H7 (cell line): Measurements from ENCODE around the gene THUMPD1. TPM values are rescaled to one million over a fixed set of nuclear protein-coding genes. Genes with fewer than 3 reads are reported as not detected.
A peak's percentile ranks its signal among the peaks of the same experiment; 100 is the strongest.
"Not testable (repeated sequence)": the region's sequence is repeated elsewhere in the genome, so short reads cannot be mapped to it uniquely, and the experiment has no call there.

Experiments
- DNase-seq: peaks from one replicate; pipeline ENCODE4 v3.0.0; 2012
- H3K27me3 ChIP-seq: 2 replicates; pipeline ENCODE4 v1.6.0; 2011; ENCODE audit warnings: mild to moderate bottlenecking, low read length; ENCODE audit not compliant: control insufficient read depth, insufficient read depth
- H3K36me3 ChIP-seq: replicated peaks from 2 replicates; pipeline ENCODE4 v1.5.1; 2011; ENCODE audit warnings: low read length; ENCODE audit not compliant: control insufficient read depth, insufficient read depth
- H3K4me3 ChIP-seq: 2 replicates; pipeline ENCODE4 v1.5.1; 2011; ENCODE audit warnings: low read depth, mild to moderate bottlenecking, control low read depth, low read length, moderate library complexity; ENCODE audit not compliant: insufficient read depth
- total RNA-seq: library from RNA; depleted of rRNA; stranded (reverse); fragments of >200 nt; shearing (Covaris generic); gene quantifications from 2 replicates; pipeline ENCODE4 v1.2.3, GENCODE V29; 2014; rRNA removed

The THUMPD1 gene, protein sequence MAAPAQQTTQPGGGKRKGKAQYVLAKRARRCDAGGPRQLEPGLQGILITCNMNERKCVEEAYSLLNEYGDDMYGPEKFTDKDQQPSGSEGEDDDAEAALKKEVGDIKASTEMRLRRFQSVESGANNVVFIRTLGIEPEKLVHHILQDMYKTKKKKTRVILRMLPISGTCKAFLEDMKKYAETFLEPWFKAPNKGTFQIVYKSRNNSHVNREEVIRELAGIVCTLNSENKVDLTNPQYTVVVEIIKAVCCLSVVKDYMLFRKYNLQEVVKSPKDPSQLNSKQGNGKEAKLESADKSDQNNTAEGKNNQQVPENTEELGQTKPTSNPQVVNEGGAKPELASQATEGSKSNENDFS
- total RNA-seq, result 62.0 and 62.2 TPM in 2 replicates

DNA sequence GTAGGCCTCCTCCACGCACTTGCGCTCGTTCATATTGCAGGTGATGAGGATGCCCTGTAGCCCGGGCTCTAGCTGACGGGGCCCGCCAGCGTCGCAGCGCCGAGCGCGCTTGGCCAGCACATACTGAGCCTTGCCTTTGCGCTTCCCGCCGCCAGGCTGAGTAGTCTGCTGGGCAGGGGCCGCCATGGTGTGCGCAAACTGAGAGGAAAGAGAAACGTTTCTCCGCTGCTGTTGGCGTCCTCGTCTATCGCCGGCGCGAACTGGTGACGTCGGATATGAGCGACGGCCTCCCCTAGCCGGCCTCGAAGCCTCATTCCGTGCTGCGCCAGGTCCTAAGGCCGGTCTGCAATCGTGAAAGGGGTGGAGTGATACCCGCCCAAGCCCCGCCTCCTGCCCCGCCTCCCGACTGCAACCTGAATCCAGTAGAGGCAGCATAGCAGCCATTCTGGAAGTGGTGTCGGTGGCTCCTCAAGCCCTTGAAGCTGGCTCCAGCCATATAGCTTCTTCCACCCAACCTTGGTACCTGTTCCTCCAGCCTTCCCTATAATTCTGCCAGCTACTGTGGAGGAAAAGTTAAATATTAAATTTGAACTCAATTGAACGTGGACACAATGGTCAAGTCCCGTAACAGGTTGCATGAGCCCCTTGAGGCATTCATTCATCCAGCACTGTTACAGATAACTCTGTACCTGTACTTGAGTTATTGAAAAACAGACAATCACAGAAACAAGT is at the start of gene THUMPD1:
Gene THUMPD1 (minus strand): TSS at position 265 of the 732 bp plus-strand sequence. CDS start 79 bp downstream, at position 186.
- H3K4me3 ChIP-seq, result peak within 1 kb of the TSS; percentile 100
- H3K36me3 ChIP-seq, result peaks cover 12% of the 10 kb centered on the region
- H3K27me3 ChIP-seq, result no peaks in the 10 kb centered on the region
- peak; percentile 95 for DNase-seq

DNA sequence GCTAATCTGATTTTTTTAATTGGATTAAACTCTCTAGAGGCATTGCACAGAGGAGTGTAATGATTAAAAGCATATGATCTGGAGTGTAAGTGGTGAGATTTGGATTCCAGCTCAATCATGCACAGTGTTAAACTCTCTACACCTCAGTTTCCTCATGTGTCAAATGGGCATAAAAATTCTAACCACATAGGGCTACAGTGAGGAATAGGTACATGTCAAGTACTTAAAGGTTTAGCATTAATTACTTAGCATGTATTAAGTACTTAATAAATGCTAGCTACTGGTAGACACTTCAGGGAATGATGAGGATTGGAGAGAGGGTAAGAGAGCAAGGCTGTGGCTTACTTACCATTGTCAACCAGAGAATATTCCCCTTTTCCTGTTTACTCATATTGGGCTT is 47.5 kb upstream of the THUMPD1 start:
- Histone ChIP-seq H3K27me3 (no peaks in the 10 kb centered on the region), H3K4me3 (no peak overlapping the region), H3K36me3 (no peaks in the 10 kb centered on the region)
- no peak for DNase-seq

DNA sequence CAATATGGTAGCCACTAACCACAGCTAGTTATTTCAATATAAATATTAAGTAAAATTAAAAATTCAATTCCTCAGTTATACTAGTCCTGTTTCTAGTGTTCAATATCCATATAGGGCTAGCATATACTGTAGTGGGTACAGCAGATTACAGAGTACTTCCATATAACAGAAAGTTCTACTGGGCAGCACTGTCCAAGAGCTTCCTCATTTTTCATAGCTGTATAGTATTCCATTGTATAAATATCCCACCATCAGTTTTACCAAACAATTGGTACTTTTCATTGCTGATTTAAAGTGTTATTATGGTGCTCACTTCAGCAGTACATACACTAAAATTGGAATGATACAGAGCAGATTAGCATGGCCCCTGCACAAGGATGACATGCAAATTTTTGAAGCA is 42.6 kb upstream of the THUMPD1 start:
- H3K27me3 ChIP-seq, result no peaks in the 10 kb centered on the region
- no peak overlapping the region for H3K4me3 ChIP-seq
- H3K36me3 ChIP-seq, result no peaks in the 10 kb centered on the region
- DNase-seq, result no peak

DNA sequence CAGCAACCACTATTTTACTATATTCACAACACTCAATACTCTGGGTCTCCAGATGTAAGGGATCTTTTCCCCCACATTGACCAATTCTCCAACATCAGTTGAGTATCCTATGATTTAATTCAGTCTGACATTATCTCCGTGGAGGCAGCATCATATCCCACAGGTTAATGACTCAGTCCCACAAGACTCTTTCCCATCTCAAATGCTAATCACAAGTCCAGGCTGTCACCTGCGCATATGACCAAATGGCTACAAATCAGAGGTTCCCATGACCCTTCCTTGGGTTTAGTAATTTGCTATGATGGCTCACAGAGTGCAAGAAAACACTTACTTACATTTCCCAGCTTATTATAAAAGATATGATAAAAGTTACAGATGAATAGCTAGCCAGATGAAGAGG is 40.9 kb upstream of the THUMPD1 start:
- H3K36me3 ChIP-seq, result no peaks in the 10 kb centered on the region
- no peaks in the 10 kb centered on the region for H3K27me3 ChIP-seq
- DNase-seq, result no peak
- H3K4me3 ChIP-seq, result no peak overlapping the region

DNA sequence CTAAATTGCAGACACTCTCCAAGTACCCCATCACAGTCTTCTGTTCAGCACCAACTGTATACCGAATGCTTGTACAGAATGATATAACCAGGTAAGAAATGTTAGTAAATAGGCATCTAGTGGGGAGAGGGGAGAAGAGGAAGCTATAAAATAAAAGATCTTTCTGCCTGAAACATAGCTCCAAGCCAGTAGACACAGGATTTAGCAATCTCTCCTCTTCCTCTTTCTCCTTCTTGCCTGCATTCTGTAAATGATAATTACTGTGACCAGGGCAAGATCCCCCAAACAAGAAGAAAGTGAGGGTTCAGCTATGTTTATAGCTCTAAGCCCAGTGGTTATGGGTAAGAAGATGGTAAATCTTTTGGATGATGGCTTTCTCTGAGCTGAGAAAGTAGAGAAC is 40.1 kb upstream of the THUMPD1 start:
- Histone ChIP-seq H3K36me3 (no peaks in the 10 kb centered on the region), H3K4me3 (no peak overlapping the region)

DNA sequence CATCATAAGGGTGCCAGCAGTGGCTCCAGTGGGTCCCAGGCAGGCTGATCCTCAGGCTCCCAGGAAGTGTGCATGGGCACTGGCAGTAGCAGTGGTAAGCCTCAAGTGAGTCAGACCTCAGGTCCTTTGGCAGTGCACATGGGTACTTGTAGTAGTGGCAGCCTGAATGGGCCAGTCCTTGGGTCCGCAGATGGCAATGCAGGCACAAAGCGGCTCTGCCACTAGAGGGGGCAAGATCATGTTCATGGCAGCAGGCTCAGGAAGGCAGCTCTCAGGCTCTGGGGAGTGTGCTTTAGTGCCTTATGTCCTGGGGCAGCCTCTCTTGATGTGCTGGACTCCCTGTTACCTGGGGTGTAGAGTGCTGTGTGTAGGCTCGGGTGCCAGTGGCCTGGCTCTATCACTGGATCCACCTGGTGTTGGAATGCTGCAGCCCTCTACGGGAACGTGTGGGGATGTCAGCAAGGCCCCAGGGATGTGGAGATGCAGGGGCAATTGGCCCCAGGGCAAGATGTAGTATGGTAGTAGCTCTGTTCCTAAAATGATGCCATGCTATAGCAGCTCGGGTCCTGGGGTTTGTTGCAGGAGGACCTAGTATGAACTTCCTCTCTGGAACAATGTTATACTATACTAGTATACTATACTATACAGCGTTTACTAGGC is 33.2 kb upstream of the THUMPD1 start:
- DNase-seq, result peak; percentile 59
- Histone ChIP-seq H3K36me3 (no peaks in the 10 kb centered on the region), H3K4me3 (no peak overlapping the region), H3K27me3 (no peaks in the 10 kb centered on the region)

More for the DNA sequence above, 40.1 kb upstream of the THUMPD1 start:
- no peaks in the 10 kb centered on the region for H3K27me3 ChIP-seq
- no peak for DNase-seq

DNA sequence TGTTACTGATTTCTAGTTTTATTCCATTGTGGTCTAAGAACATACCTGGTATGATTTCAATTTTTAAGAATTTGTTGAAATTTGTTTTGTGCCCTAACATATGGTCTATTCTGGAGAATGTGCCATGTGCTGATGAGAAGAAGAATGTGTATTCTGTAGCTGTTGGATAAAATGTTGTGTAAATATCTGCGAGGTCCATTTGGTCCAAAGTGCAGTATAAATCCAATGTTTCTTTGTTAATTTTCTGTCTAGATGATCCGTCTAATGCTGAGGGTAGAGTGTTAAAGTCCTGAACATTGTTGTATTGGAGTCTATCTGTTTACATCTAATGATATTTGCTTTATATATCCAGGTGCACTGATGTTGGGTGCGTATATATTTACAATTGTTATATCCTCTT is 32.1 kb upstream of the THUMPD1 start:
- DNase-seq, result no peak

DNA sequence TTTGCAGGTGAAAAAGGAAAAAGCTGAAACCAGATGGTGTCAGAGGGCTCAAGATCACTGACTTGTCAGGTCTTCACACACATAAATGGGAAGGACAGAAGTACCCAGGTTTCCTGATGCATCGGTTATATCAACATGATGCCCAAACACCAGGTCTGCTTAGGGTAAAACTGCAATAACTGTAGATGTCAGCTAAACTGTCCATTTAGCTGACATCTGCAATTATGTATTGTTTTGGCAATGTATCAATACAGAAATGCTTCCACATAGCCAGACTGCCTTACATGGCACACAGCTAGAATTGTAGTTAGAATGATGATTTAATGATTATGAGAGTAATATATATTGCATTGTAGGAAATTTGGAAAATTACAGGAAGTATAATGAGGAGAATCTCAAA is 27.2 kb upstream of the THUMPD1 start:
- H3K4me3 ChIP-seq, result no peak overlapping the region
- H3K36me3 ChIP-seq, result no peaks in the 10 kb centered on the region
- no peaks in the 10 kb centered on the region for H3K27me3 ChIP-seq
- DNase-seq, result no peak

More for the DNA sequence above, 32.1 kb upstream of the THUMPD1 start:
- Histone ChIP-seq H3K36me3 (no peaks in the 10 kb centered on the region), H3K4me3 (no peak overlapping the region), H3K27me3 (no peaks in the 10 kb centered on the region)

DNA sequence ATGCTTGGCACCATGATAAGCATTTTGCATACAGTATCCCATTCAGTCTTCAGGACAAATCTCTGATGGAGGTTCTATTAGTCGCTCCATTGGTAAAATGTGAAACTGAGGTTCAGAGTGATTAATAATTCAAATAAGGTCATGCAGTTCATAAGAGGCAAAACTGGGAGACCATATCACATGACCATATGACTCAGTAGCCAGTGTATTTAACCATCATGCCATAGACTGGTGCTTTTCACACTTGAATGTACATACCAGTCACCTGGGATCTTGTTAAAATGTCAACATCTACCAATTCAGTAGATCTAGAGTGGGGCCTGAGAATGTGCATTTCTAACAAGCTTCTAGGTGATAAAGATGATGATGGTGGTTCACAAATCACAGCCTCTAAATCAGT is 26.5 kb upstream of the THUMPD1 start:
- Histone ChIP-seq H3K27me3 (no peaks in the 10 kb centered on the region), H3K4me3 (no peak overlapping the region), H3K36me3 (no peaks in the 10 kb centered on the region)
- no peak for DNase-seq

DNA sequence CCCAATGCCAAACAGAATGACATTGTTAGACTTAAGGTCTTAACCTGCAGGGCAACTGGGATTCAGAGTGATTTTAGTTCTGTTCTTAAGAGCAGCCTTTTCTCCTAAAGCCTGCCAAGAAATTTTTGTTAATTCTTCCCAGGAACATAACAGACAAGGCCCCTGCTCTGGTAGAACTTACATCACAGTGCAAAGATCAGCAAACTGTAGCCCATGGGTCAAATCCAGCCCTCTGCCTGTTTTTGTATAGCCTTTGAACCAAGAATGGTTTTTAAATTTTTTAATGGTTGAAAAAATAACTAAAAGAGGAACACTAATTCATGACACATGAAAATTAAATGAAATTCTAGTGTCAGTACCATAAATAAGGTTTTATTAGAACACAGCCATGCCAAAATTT is 26.0 kb upstream of the THUMPD1 start:
- Histone ChIP-seq H3K4me3 (no peak overlapping the region), H3K36me3 (no peaks in the 10 kb centered on the region), H3K27me3 (no peaks in the 10 kb centered on the region)
- no peak for DNase-seq

DNA sequence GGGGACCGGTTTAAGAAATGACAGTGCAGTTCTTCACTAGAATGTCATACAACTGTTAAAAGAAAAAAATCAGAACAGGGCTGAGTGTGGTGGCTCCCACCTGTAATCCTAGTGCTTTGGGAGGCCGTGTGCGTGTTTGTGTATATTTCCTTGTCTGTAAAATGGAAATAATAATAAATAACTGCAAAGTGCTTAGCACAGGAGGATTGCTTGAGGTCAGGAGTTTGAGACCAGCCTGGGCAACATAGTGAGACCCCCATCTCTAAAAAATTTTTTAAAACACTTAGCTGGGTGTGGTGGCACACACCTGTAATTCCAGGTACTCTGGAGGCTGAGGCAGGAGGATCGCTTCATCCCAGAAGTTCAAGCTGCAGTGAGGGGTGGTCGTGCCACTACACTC is 24.7 kb upstream of the THUMPD1 start:
- H3K36me3 ChIP-seq, result no peaks in the 10 kb centered on the region
- no peaks in the 10 kb centered on the region for H3K27me3 ChIP-seq
- no peak for DNase-seq
- no peak overlapping the region for H3K4me3 ChIP-seq

DNA sequence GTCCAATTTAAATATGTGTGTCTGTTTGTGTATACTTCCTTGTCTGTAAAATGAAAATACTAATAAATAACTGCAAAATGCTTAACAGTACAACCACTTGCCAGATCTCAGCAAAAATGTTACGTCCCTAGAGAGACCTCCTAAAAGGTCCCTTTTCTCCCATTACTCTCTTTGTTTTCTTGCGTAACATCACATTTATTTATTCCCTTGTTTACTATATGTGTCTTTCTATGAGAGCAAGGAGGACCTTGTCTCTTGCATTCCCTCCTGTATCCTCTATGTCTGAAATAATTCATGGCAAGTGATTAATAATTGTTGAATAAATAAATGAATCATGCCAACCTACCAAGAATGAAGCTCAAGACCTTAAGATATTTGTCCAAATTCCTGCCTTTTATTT is 24.1 kb upstream of the THUMPD1 start:
- Histone ChIP-seq H3K27me3 (no peaks in the 10 kb centered on the region), H3K36me3 (no peaks in the 10 kb centered on the region), H3K4me3 (no peak overlapping the region)
- DNase-seq, result no peak

DNA sequence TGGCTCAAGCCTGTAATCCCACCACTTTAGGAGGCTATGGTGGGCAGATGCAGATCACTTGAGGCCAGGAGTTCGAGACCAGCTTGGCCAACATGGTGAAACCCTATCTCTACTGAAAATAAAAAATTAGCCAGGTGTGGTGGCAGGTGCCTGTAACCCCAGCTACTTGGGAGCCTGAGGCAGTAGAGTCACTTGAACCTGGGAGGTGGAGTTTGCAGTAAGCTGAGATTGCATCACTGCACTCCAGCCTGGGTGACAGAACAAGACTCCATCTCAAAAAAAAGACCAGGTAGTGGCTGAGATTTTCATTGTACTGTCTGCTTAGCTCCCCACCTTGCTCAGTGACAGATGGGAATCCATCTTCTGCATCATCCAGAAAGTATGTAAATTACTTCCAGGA is 22.8 kb upstream of the THUMPD1 start:
- not testable (repeated sequence) for H3K36me3 ChIP-seq, H3K27me3 ChIP-seq, DNase-seq, H3K4me3 ChIP-seq

DNA sequence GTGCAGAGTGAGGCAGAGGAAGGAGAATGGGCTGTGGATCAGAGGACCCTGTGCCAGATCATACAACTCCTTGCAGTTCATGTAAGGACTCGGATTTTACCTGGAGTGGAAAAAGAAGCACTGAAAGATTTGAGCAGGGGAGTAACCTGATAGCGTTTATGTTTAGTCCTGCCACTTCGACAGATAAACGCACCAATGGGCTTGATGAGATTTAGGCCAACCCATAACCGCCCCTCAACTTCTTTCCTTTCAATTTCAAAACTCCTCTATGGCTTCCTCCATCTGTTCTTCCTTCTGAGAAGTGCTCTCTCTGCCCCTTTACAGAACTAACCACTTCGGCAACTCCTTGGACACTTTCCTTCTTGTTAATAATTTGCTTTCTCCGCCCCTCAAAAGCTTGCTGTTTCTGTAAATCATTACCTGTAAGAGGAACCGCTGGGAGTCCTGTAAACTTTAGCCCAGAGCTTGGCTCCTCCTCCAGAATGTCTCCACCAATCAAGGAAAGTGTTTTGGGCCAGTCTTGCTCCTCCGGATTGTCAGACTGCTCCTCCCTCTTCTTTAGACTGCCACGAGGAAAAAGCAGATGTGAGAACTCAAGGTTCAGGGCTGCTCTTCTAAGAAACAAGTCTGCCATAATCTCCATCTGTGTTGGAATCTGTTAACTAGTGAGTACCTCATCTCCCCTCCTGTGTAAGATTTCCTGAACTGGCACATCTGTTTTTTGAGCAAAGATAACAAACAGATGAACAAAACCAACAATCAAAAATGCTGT is 22.0 kb upstream of the THUMPD1 start, which contains the start of gene ACSM3:
Gene ACSM3 (plus strand): TSS at position 554 of the 772 bp plus-strand sequence. CDS start 6,021 bp downstream, outside the sequence.
- no peaks in the 10 kb centered on the region for H3K36me3 ChIP-seq
- DNase-seq, result peak; percentile 67
- peak within 1 kb of the TSS; percentile 36 for H3K4me3 ChIP-seq
- H3K27me3 ChIP-seq, result no peaks in the 10 kb centered on the region
